Testis (tissue), 3 donors: ENCODE results near the gene CHERP. TPM values are rescaled to one million over a fixed set of nuclear protein-coding genes. Genes with fewer than 3 reads are reported as not detected.
"Not testable (repeated sequence)": the region's sequence is repeated elsewhere in the genome, so short reads cannot be mapped to it uniquely, and the experiment has no call there.

Source experiments
- DNase-seq: peaks from one replicate; pipeline ENCODE4 v3.0.0-alpha.2; 2019
- H3K27ac ChIP-seq, 2 donors: fragments of 200-600 bp; sonication (generic); one replicate each; pipeline ENCODE4 v1.5.1; 2019
- H3K27me3 ChIP-seq: fragments of 200-600 bp; sonication (generic); one replicate; pipeline ENCODE4 v1.5.1; 2019
- H3K36me3 ChIP-seq: fragments of 200-600 bp; sonication (generic); one replicate; pipeline ENCODE4 v1.5.1; 2017; ENCODE audit warnings: low read depth; ENCODE audit errors: missing control alignments
- H3K4me1 ChIP-seq: fragments of 200-600 bp; sonication (generic); one replicate; pipeline ENCODE4 v1.5.1; 2019
- H3K4me3 ChIP-seq, 2 donors: fragments of 200-600 bp; sonication (generic); one replicate each; pipeline ENCODE4 v1.5.1; 2017 to 2019
- H3K9me3 ChIP-seq: fragments of 200-600 bp; sonication (generic); one replicate; pipeline ENCODE4 v1.5.1; 2017
- POLR2A ChIP-seq: fragments of 450-650 bp; IDR thresholded peaks from one replicate; pipeline ENCODE4 v1.6.1; 2017; ENCODE audit warnings: antibody characterized with exemption, mild to moderate bottlenecking, moderate library complexity
- WGBS, 2 donors: methylation state at CpG; one replicate each; pipeline ENCODE4 v1.1.5; 2018; 5-methylcytosine and 5-hydroxymethylcytosine counted together
- intact Hi-C: fragments of 100-400 bp; cut with DNase I; formaldehyde crosslinking; loops from one replicate; pipeline ENCODE4 v1.15.1; 2023; ENCODE audit warnings: low total_unique reads
- polyA plus RNA-seq: library from polyadenylated mRNA; stranded (reverse); fragments of 350-450 nt; fragmentation: Illumina TruSeq; extraction: RNeasy Lipid Tissue Mini Kit (QIAGEN cat#74804); gene quantifications from one replicate; pipeline ENCODE4 v1.2.3, GENCODE V29; 2014; ENCODE audit warnings: low read depth, low replicate concordance; ENCODE audit not compliant: insufficient read depth
- total RNA-seq, 2 donors: library from RNA; depleted of rRNA; stranded (reverse); fragments of >200 nt; gene quantifications; one replicate each; pipeline ENCODE4 v1.2.3, GENCODE V29; 2016
- TF ChIP-seq, protein P1 (sequence below), 3 experiments: fragments of 450-650 bp in 2 of 3; fragments of 200-600 bp in 1 of 3; sonication (generic) in 1 of 3; IDR thresholded peaks; one replicate each; pipeline ENCODE4 v1.5.1; 2016 to 2019; ENCODE audit warnings: antibody characterized with exemption in 3 of 3, mild to moderate bottlenecking in 2 of 3, moderate library complexity in 1 of 3

Gene CHERP
- total and polyA plus RNA-seq, 3 donors from 2014 or later = 46.5 to 51.3 (median 49.3) TPM

DNA sequence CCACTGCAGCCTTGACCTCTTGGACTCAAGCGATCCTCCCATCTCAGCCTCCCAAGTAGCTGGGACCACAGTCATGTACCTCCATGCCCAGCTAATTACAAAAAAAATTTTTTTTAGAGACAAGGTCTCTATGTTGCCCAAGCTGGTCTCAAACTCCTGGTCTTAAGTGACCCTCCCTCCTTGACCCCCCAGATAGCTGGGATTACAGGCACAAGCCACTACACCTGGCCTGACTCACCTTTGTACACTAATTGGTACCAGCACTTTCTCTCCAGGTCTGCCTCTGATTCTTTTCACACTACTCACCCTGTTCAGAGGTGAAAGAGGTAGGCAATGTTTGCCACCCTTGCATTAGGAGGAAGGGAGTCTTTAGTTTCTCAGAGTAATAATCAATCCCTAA, 64.9 kb downstream of the CHERP start:
- Histone ChIP-seq H3K27me3 (no peaks in the 10 kb centered on the region), H3K4me3 (no peak overlapping the region), H3K9me3 (no peaks in the 10 kb centered on the region), H3K27ac (no peak overlapping the region), H3K4me1 (peaks cover 3% of the 10 kb centered on the region), H3K36me3 (no peaks in the 10 kb centered on the region)
- no peak for DNase-seq
- intact Hi-C loops = no loop called here
- TF ChIP-seq, protein P1, sequence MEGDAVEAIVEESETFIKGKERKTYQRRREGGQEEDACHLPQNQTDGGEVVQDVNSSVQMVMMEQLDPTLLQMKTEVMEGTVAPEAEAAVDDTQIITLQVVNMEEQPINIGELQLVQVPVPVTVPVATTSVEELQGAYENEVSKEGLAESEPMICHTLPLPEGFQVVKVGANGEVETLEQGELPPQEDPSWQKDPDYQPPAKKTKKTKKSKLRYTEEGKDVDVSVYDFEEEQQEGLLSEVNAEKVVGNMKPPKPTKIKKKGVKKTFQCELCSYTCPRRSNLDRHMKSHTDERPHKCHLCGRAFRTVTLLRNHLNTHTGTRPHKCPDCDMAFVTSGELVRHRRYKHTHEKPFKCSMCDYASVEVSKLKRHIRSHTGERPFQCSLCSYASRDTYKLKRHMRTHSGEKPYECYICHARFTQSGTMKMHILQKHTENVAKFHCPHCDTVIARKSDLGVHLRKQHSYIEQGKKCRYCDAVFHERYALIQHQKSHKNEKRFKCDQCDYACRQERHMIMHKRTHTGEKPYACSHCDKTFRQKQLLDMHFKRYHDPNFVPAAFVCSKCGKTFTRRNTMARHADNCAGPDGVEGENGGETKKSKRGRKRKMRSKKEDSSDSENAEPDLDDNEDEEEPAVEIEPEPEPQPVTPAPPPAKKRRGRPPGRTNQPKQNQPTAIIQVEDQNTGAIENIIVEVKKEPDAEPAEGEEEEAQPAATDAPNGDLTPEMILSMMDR (IDR thresholded peaks at IDR 0.05) = no peak
- no peak for TF ChIP-seq POLR2A
- 92 to 100% methylated on average over 1 of the region's 1 CpG for WGBS, 2 donors

- Histone ChIP-seq H3K9me3 (no peaks in the 10 kb centered on the region), H3K36me3 (no peaks in the 10 kb centered on the region), H3K4me1 (peaks cover 5% of the 10 kb centered on the region), H3K27me3 (no peaks in the 10 kb centered on the region), H3K27ac (no peak overlapping the region), H3K4me3 (no peak overlapping the region)
- intact Hi-C loops = no loop called here
- DNase-seq = no peak
- TF ChIP-seq, protein P1 (IDR thresholded peaks at IDR 0.05) = no peak
- no peak for TF ChIP-seq POLR2A
- WGBS, 2 donors = 53 to 61% methylated on average over 3 of the region's 3 CpGs
Measured at GRCh38 chr19:16476401-16476800, 65.8 kb downstream of the CHERP start.

- Histone ChIP-seq H3K4me1 (peaks cover 25% of the 10 kb centered on the region), H3K4me3 (no peak overlapping the region), H3K9me3 (no peaks in the 10 kb centered on the region), H3K27me3 (no peaks in the 10 kb centered on the region), H3K27ac (no peak overlapping the region), H3K36me3 (no peaks in the 10 kb centered on the region)
- 86 to 89% methylated on average over 13 of the region's 13 CpGs for WGBS, 2 donors
- intact Hi-C loops = no loop called here
- no peak for DNase-seq
- no peak for TF ChIP-seq POLR2A
- TF ChIP-seq, protein P1 (IDR thresholded peaks at IDR 0.05) = no peak
Measured at GRCh38 chr19:16473875-16474392, 68.3 kb downstream of the CHERP start.

DNA sequence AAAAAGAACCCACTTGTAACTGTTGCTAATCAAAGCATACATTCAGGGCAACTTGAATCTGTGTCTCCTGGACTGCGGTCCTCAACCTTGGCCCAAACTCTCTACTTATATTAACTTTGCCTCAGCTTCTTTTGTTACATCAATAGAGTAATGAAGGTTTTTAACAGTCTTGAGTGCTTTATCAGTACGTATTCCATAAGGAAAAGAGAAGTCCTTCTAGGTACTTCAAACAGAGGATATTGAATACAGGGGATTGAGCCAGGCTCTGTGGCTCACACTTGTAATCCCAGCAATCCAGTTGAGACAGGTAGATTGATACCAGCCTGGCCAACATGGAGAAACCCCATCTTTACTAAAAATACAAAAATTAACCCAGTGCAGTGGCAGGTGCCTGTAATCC, 69.2 kb downstream of the CHERP start:
- WGBS, 2 donors = 72 to 81% methylated on average over 2 of the region's 2 CpGs
- DNase-seq = no peak
- no peak for TF ChIP-seq POLR2A
- Histone ChIP-seq H3K27ac (no peak overlapping the region), H3K27me3 (no peaks in the 10 kb centered on the region), H3K4me1 (peaks cover 25% of the 10 kb centered on the region), H3K36me3 (no peaks in the 10 kb centered on the region), H3K9me3 (no peaks in the 10 kb centered on the region), H3K4me3 (no peak overlapping the region)
- intact Hi-C loops = no loop called here

- Histone ChIP-seq H3K4me3 (peak overlapping the region in 1 of 2 donors; percentile 81), H3K4me1 (peaks cover 25% of the 10 kb centered on the region), H3K27ac (peak overlapping the region in 1 of 2 donors; percentile 28)
- H3K36me3 ChIP-seq, DNase-seq, intact Hi-C loops, H3K9me3 ChIP-seq, H3K27me3 ChIP-seq: not testable (repeated sequence)
- 50 to 60% methylated on average over 2 of the region's 2 CpGs for WGBS, 2 donors
Measured at GRCh38 chr19:16472559-16472899, 69.7 kb downstream of the CHERP start.
